Endothelial cell of umbilical vein (primary cell): ENCODE results near the gene BPI. TPM values are rescaled to one million over a fixed set of nuclear protein-coding genes. Genes with fewer than 3 reads are reported as not detected.

ENCODE experiments used
- BruUV-seq: library from RNA; stranded (reverse); fragments of 400-500 nt; replicated peaks from 2 replicates; lab custom pipeline; 2021; lab: Mats Ljungman, UMichigan
- CTCF ChIA-PET: fragments of 300-600, 350-600 bp; sonication (Branson Sonifier 250); formaldehyde crosslinking; loops from one replicate; lab custom pipeline; 2021; ENCODE audit warnings: antibody characterized with exemption, inconsistent platforms; lab: Charles Lee
- POLR2A ChIA-PET: fragments of 300-600, 350-600 bp; sonication (Branson Sonifier 250); formaldehyde crosslinking; loops from one replicate; lab custom pipeline; 2021; ENCODE audit warnings: antibody characterized with exemption, inconsistent platforms; lab: Charles Lee
- DNase-seq: peaks from one replicate; pipeline ENCODE4 v3.0.0-alpha.2; 2011; ENCODE audit warnings: low read depth, low spot score
- FAIRE-seq: peaks from 2 replicates; lab custom pipeline; 2011; peaks lifted over from hg19 to GRCh38; lab: Jason Lieb, UNC
- H2AFZ ChIP-seq: 2 replicates; pipeline ENCODE4 v1.6.0; 2012; ENCODE audit warnings: low read depth, low read length, control low read depth, inconsistent platforms
- H3K27ac ChIP-seq: 2 replicates; pipeline ENCODE4 v1.5.1; 2011; ENCODE audit warnings: low read depth, mild to moderate bottlenecking, control low read depth, low read length, moderate library complexity; ENCODE audit not compliant: insufficient read depth
- H3K27me3 ChIP-seq, 2 experiments: 2 replicates each; pipeline versions ENCODE4 v1.6.0 to v1.6.1; 2011; ENCODE audit warnings: low read length in 2 of 2, mixed read lengths in 1 of 2; ENCODE audit not compliant: control insufficient read depth in 2 of 2, insufficient read depth in 2 of 2
- H3K36me3 ChIP-seq, 2 experiments: 2 replicates in 1 of 2; 3 replicates in 1 of 2; pipeline ENCODE4 v1.5.1; 2011; ENCODE audit warnings: low read length in 2 of 2, mild to moderate bottlenecking in 1 of 2, moderate library complexity in 1 of 2; ENCODE audit not compliant: control insufficient read depth in 2 of 2, insufficient read depth in 2 of 2; ENCODE audit errors: extremely low read depth in 1 of 2
- H3K4me1 ChIP-seq: 3 replicates; pipeline ENCODE4 v1.5.1; 2011; ENCODE audit warnings: mild to moderate bottlenecking, low read length; ENCODE audit not compliant: control insufficient read depth, insufficient read depth; ENCODE audit errors: extremely low read depth
- H3K4me2 ChIP-seq: 2 replicates; pipeline ENCODE4 v1.6.1; 2011; ENCODE audit warnings: low read length, control low read depth, mixed read lengths; ENCODE audit not compliant: insufficient read depth
- H3K4me3 ChIP-seq, 3 experiments: fragments of 200-600 bp in 1 of 3; sonication (generic), shearing (Covaris generic) in 1 of 3; replicated peaks in 1 of 3; 2 replicates each; pipeline ENCODE4 v1.5.1; 2011 to 2016; ENCODE audit warnings: control low read depth in 3 of 3, low read length in 3 of 3, mild to moderate bottlenecking in 2 of 3, inconsistent platforms in 1 of 3, low read depth in 1 of 3, moderate library complexity in 1 of 3; ENCODE audit not compliant: insufficient read depth in 1 of 3
- H3K79me2 ChIP-seq: 2 replicates; pipeline ENCODE4 v1.6.0; 2012; ENCODE audit warnings: low read length, inconsistent platforms; ENCODE audit not compliant: control insufficient read depth, insufficient read depth
- H3K9ac ChIP-seq: replicated peaks from 2 replicates; pipeline ENCODE3; 2011; ENCODE audit warnings: low read length, control low read depth; ENCODE audit not compliant: insufficient read depth; ENCODE audit errors: extremely low read depth
- H3K9me1 ChIP-seq: replicated peaks from 3 replicates; pipeline ENCODE4 v1.6.0; 2011; ENCODE audit warnings: mild to moderate bottlenecking, low read length; ENCODE audit not compliant: control insufficient read depth, insufficient read depth; ENCODE audit errors: extremely low read depth
- H3K9me3 ChIP-seq: replicated peaks from 2 replicates; pipeline ENCODE4 v1.5.1; 2012; ENCODE audit warnings: low read length, inconsistent platforms; ENCODE audit not compliant: control insufficient read depth, insufficient read depth
- H4K20me1 ChIP-seq: replicated peaks from 2 replicates; pipeline ENCODE3; 2011; ENCODE audit warnings: mild to moderate bottlenecking, low read length; ENCODE audit not compliant: control insufficient read depth, insufficient read depth; ENCODE audit errors: extremely low read depth
- CTCF ChIP-seq, 2 donors: IDR thresholded peaks; 1 replicate in 1 of 2; 2 replicates in 1 of 2; pipeline ENCODE4 v1.5.1; 2011; ENCODE audit warnings: low read length in 2 of 2, mild to moderate bottlenecking in 2 of 2, moderate library complexity in 2 of 2, control low read depth in 1 of 2, inconsistent platforms in 1 of 2, low read depth in 1 of 2; ENCODE audit not compliant: insufficient read depth in 1 of 2; ENCODE audit errors: extremely low read depth in 1 of 2
- EZH2 ChIP-seq: IDR thresholded peaks from 2 replicates; pipeline ENCODE4 v1.6.1; 2012; ENCODE audit warnings: borderline replicate concordance, low read depth, mild to moderate bottlenecking, moderate library complexity, low read length, inconsistent platforms; ENCODE audit not compliant: severe bottlenecking
- FOS ChIP-seq: IDR thresholded peaks from 2 replicates; pipeline ENCODE4 v1.6.1; 2011; ENCODE audit warnings: mild to moderate bottlenecking, low read length, moderate library complexity, borderline replicate concordance; ENCODE audit not compliant: insufficient read depth
- GATA2 ChIP-seq: IDR thresholded peaks from 2 replicates; pipeline ENCODE4 v1.7.0; 2011; ENCODE audit warnings: low read depth, mild to moderate bottlenecking, moderate library complexity, mixed read lengths, low read length; ENCODE audit not compliant: insufficient read length, insufficient read depth
- JUN ChIP-seq: IDR thresholded peaks from 2 replicates; pipeline ENCODE4 v1.6.1; 2011; ENCODE audit warnings: borderline replicate concordance, low read depth; ENCODE audit not compliant: insufficient read length, insufficient read depth
- MYC ChIP-seq: IDR thresholded peaks from one replicate; pipeline ENCODE4 v1.6.1; 2011; ENCODE audit warnings: mild to moderate bottlenecking, low read depth, low read length
- POLR2A ChIP-seq: IDR thresholded peaks from 2 replicates; pipeline ENCODE4 v1.6.1; 2012; ENCODE audit warnings: low read depth, mild to moderate bottlenecking, control low read depth, low read length
- POLR2AphosphoS5 ChIP-seq: IDR thresholded peaks from 2 replicates; pipeline ENCODE4 v1.6.1; 2012; ENCODE audit warnings: low read depth, mild to moderate bottlenecking, control low read depth, low read length, moderate library complexity; ENCODE audit not compliant: insufficient read depth
- dilution Hi-C: fragments of 300-500 bp; cut with MboI; formaldehyde crosslinking; loops from one replicate; pipeline ENCODE4 v1.15.0; 2019; ENCODE audit warnings: low sequenced_read_pairs; ENCODE audit not compliant: extremely low pct_ligation_motif_present
- intact Hi-C: fragments of 100-400 bp; cut with micrococcal nuclease; formaldehyde crosslinking; loops from one replicate; pipeline ENCODE4 v1.10.0; 2022
- polyA plus RNA-seq, 4 experiments: library from polyadenylated mRNA; depleted of rRNA in 3 of 4; stranded (reverse) in 3 of 4; unstranded in 1 of 4; fragments of >200 nt; gene quantifications; 2 replicates each; pipeline versions ENCODE4 v1.2.1 to v1.2.3, GENCODE V29; 2011 to 2012; ENCODE audit warnings: missing spikeins in 1 of 4
- total RNA-seq: library from RNA; stranded (reverse); gene quantifications from 2 replicates; pipeline ENCODE4 v1.2.3, GENCODE V29; 2021
- TF ChIP-seq, protein P1 (sequence below): IDR thresholded peaks from 2 replicates; pipeline ENCODE4 v1.6.1; 2011; ENCODE audit not compliant: insufficient read depth, insufficient read length

The BPI gene
- total and polyA plus RNA-seq, 2 donors (not counting 3 experiments of a cell fraction or from before 2014, with no cell fraction given) = not detected

DNA sequence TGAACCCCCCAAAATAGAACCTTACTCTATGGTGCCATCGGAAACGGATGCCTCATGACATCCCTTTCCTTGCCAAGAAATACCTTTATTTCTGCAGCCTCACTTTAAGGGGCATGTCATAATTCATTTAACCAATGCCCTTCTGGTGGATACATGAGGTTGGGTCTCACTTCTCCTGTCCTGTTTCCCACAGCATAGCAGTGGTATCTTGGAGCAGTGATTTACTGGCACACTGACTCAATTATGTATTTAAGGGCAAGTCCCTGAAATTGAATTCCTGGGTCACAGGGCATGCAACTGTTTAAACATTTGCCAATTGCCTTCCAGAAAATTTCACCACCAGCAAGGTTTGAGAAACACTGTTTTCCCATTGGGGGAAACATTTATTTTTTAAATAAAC is 41.7 kb downstream of the BPI start:
- no peaks in the 10 kb centered on the region for H3K36me3 ChIP-seq
- DNase-seq = no peak

More for the DNA sequence above, 41.7 kb downstream of the BPI start:
- H3K4me2 ChIP-seq = no peak overlapping the region
- no peaks in the 10 kb centered on the region for H3K9me3 ChIP-seq
- no peaks in the 10 kb centered on the region for H3K4me1 ChIP-seq
- peaks cover 0 to 3% of the 10 kb centered on the region in 2 experiments for H3K27me3 ChIP-seq
- H3K9ac ChIP-seq = no peak overlapping the region
- BruUV-seq = no TSS peak
- no peak overlapping the region for H3K27ac ChIP-seq
- no peak overlapping the region for H3K4me3 ChIP-seq
- dilution Hi-C loops (no loop called here), intact Hi-C loops (no loop called here)
- no peaks in the 10 kb centered on the region for H3K79me2 ChIP-seq
- ChIA-PET POLR2A (no interaction called here), CTCF (interaction anchor here (1.3 kb wide), 1 partner anchor 781 kb away, joined by 3 read pairs; no protein-coding TSS in a partner anchor)
- FAIRE-seq = no peak
- H3K9me1 ChIP-seq = no peaks in the 10 kb centered on the region
- H4K20me1 ChIP-seq = no peaks in the 10 kb centered on the region
- H2AFZ ChIP-seq = no peak overlapping the region
- TF ChIP-seq POLR2A (no peak), EZH2 (no peak), POLR2AphosphoS5 (no peak), CTCF (IDR thresholded peaks at IDR 0.05; ENCODE audit: extremely low read depth in 1 of 2, insufficient read depth in 1 of 2, low read depth in 1 of 2, low read length in 2 of 2) (no peak), FOS (no peak), JUN (no peak), MYC (no peak), GATA2 (no peak)
- TF ChIP-seq, protein P1, sequence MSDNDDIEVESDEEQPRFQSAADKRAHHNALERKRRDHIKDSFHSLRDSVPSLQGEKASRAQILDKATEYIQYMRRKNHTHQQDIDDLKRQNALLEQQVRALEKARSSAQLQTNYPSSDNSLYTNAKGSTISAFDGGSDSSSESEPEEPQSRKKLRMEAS = no peak
